SK-N-SH (cell line): ENCODE measurements around the gene CD33.

Source experiments
- FOXJ3 ChIP-seq: sonication (generic); formaldehyde crosslinking; IDR thresholded peaks from 2 replicates; pipeline ENCODE4 v1.5.1; 2020; ENCODE audit warnings: mild to moderate bottlenecking, missing genetic modification reagents
- JUND ChIP-seq: IDR thresholded peaks from 2 replicates; pipeline ENCODE4 v1.4.0; 2012
- MXI1 ChIP-seq: IDR thresholded peaks from 2 replicates; pipeline ENCODE4 v1.6.1; 2012; ENCODE audit warnings: mild to moderate bottlenecking, low read depth, low read length, improper control_type of control experiment
- POLR2AphosphoS5 ChIP-seq: IDR thresholded peaks from 2 replicates; pipeline ENCODE4 v1.6.1; 2012; ENCODE audit warnings: low read depth, low read length
- RAD21 ChIP-seq: IDR thresholded peaks from 2 replicates; pipeline ENCODE4 v1.6.1; 2012; ENCODE audit warnings: mild to moderate bottlenecking, low read length
- RCOR1 ChIP-seq: fragments of 150-350 bp; IDR thresholded peaks from 2 replicates; pipeline ENCODE4 v1.6.1; 2017; ENCODE audit warnings: antibody characterized with exemption, low read length
- SMC3 ChIP-seq: IDR thresholded peaks from 2 replicates; pipeline ENCODE4 v1.6.1; 2012; ENCODE audit warnings: low read depth, low read length, improper control_type of control experiment
- TAF1 ChIP-seq: IDR thresholded peaks from 2 replicates; pipeline ENCODE4 v1.6.1; 2012; ENCODE audit warnings: low read depth, mild to moderate bottlenecking, low read length, moderate library complexity, borderline replicate concordance
- YY1 ChIP-seq: IDR thresholded peaks from 2 replicates; pipeline ENCODE4 v1.4.0; 2012; ENCODE audit warnings: low read depth, mild to moderate bottlenecking
- TF ChIP-seq, protein P1 (sequence below): IDR thresholded peaks from 2 replicates; pipeline ENCODE4 v1.6.1; 2012; ENCODE audit warnings: mild to moderate bottlenecking, low read depth, low read length, moderate library complexity
- TF ChIP-seq, protein P2 (sequence below): fragments of 200-600 bp; sonication (generic); IDR thresholded peaks from 2 replicates; pipeline ENCODE4 v1.6.1; 2017; ENCODE audit warnings: antibody characterized with exemption, mild to moderate bottlenecking, moderate library complexity
- TF ChIP-seq, protein P3 (sequence below): fragments of 150-350 bp; IDR thresholded peaks from 2 replicates; pipeline ENCODE4 v1.6.1; 2016; ENCODE audit warnings: mild to moderate bottlenecking, low read depth, low read length
- TF ChIP-seq, protein P4 (sequence below): IDR thresholded peaks from 2 replicates; pipeline ENCODE4 v1.4.0; 2012; ENCODE audit warnings: low read depth, borderline replicate concordance

DNA sequence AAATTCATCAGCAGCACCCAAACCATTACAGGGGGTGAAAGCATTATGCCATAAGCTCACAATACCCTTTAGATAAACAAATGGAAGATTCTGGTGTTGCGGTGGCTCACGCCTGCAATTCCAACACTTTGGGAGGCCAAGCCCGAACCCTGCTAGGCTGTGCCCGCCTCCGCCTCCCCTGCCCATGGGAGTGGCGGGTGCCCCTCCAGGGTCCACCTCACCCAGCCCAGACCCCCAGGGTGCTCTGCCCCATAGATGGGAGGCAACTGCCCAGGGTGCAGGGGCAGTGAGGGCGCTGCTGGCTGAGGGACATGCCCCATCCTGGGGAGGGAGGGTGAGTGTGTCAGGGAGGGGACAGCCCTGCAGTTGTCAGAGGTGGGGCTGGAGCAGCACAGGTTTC, 16.0 kb downstream of the CD33 start:
- TF ChIP-seq, protein P1, sequence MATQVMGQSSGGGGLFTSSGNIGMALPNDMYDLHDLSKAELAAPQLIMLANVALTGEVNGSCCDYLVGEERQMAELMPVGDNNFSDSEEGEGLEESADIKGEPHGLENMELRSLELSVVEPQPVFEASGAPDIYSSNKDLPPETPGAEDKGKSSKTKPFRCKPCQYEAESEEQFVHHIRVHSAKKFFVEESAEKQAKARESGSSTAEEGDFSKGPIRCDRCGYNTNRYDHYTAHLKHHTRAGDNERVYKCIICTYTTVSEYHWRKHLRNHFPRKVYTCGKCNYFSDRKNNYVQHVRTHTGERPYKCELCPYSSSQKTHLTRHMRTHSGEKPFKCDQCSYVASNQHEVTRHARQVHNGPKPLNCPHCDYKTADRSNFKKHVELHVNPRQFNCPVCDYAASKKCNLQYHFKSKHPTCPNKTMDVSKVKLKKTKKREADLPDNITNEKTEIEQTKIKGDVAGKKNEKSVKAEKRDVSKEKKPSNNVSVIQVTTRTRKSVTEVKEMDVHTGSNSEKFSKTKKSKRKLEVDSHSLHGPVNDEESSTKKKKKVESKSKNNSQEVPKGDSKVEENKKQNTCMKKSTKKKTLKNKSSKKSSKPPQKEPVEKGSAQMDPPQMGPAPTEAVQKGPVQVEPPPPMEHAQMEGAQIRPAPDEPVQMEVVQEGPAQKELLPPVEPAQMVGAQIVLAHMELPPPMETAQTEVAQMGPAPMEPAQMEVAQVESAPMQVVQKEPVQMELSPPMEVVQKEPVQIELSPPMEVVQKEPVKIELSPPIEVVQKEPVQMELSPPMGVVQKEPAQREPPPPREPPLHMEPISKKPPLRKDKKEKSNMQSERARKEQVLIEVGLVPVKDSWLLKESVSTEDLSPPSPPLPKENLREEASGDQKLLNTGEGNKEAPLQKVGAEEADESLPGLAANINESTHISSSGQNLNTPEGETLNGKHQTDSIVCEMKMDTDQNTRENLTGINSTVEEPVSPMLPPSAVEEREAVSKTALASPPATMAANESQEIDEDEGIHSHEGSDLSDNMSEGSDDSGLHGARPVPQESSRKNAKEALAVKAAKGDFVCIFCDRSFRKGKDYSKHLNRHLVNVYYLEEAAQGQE: no peak
- TF ChIP-seq, protein P2, sequence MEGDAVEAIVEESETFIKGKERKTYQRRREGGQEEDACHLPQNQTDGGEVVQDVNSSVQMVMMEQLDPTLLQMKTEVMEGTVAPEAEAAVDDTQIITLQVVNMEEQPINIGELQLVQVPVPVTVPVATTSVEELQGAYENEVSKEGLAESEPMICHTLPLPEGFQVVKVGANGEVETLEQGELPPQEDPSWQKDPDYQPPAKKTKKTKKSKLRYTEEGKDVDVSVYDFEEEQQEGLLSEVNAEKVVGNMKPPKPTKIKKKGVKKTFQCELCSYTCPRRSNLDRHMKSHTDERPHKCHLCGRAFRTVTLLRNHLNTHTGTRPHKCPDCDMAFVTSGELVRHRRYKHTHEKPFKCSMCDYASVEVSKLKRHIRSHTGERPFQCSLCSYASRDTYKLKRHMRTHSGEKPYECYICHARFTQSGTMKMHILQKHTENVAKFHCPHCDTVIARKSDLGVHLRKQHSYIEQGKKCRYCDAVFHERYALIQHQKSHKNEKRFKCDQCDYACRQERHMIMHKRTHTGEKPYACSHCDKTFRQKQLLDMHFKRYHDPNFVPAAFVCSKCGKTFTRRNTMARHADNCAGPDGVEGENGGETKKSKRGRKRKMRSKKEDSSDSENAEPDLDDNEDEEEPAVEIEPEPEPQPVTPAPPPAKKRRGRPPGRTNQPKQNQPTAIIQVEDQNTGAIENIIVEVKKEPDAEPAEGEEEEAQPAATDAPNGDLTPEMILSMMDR: no peak
- TF ChIP-seq RAD21 (no peak), TAF1 (no peak), POLR2AphosphoS5 (no peak), RCOR1 (no peak), YY1 (no peak), FOXJ3 (CRISPR knock-in tag) (no peak), MXI1 (no peak), SMC3 (no peak), JUND (no peak)
- TF ChIP-seq, protein P3, sequence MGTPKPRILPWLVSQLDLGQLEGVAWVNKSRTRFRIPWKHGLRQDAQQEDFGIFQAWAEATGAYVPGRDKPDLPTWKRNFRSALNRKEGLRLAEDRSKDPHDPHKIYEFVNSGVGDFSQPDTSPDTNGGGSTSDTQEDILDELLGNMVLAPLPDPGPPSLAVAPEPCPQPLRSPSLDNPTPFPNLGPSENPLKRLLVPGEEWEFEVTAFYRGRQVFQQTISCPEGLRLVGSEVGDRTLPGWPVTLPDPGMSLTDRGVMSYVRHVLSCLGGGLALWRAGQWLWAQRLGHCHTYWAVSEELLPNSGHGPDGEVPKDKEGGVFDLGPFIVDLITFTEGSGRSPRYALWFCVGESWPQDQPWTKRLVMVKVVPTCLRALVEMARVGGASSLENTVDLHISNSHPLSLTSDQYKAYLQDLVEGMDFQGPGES: no peak
- TF ChIP-seq, protein P4, sequence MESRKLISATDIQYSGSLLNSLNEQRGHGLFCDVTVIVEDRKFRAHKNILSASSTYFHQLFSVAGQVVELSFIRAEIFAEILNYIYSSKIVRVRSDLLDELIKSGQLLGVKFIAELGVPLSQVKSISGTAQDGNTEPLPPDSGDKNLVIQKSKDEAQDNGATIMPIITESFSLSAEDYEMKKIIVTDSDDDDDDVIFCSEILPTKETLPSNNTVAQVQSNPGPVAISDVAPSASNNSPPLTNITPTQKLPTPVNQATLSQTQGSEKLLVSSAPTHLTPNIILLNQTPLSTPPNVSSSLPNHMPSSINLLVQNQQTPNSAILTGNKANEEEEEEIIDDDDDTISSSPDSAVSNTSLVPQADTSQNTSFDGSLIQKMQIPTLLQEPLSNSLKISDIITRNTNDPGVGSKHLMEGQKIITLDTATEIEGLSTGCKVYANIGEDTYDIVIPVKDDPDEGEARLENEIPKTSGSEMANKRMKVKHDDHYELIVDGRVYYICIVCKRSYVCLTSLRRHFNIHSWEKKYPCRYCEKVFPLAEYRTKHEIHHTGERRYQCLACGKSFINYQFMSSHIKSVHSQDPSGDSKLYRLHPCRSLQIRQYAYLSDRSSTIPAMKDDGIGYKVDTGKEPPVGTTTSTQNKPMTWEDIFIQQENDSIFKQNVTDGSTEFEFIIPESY: no peak
